ENCODE results near the gene ATXN7.

ATXN7 gene

GRCh38 chr3:64019879-64020278 lies 156.2 kb downstream of the ATXN7 start:
- DNase-seq (ENCODE audit: low read depth in 2 of 2), result no peak

- DNase-seq (ENCODE audit: low read depth in 2 of 2), result no peak
These were observed 158.3 kb downstream of the ATXN7 start for GRCh38 chr3:64021922-64022321.

GRCh38 chr3:64022451-64023186 lies 159.0 kb downstream of the ATXN7 start:
- DNase-seq (ENCODE audit: low read depth in 2 of 2), result no peak

- DNase-seq (ENCODE audit: low read depth in 2 of 2), result peak; percentile 90 to 92
These were observed 159.7 kb downstream of the ATXN7 start, which contains the start of gene PSMD6 for GRCh38 chr3:64023187-64023860. Gene PSMD6, minus strand, starts transcription at chr3:64023494. Its CDS starts 75 bp downstream, at chr3:64023419.

GRCh38 chr3:64023861-64024223 lies 160.2 kb downstream of the ATXN7 start:
- no peak for DNase-seq (ENCODE audit: low read depth in 2 of 2)

GRCh38 chr3:64026346-64026745 lies 162.7 kb downstream of the ATXN7 start:
- DNase-seq (ENCODE audit: low read depth in 2 of 2), result no peak

- no peak for DNase-seq (ENCODE audit: low read depth in 2 of 2)
These were observed 164.0 kb downstream of the ATXN7 start for GRCh38 chr3:64027658-64028057.

- DNase-seq (ENCODE audit: low read depth in 2 of 2), result no peak
These were observed 165.1 kb downstream of the ATXN7 start for GRCh38 chr3:64028754-64029153.

- no peak for DNase-seq (ENCODE audit: low read depth in 2 of 2)
These were observed 165.6 kb downstream of the ATXN7 start for GRCh38 chr3:64029287-64029686.

- peak; percentile 58 to 71 for DNase-seq (ENCODE audit: low read depth in 2 of 2)
These were observed 167.1 kb downstream of the ATXN7 start for GRCh38 chr3:64030741-64031140.

- no peak for DNase-seq (ENCODE audit: low read depth in 2 of 2)
These were observed 168.2 kb downstream of the ATXN7 start for GRCh38 chr3:64031540-64032508.

GRCh38 chr3:64033069-64033468 lies 169.4 kb downstream of the ATXN7 start:
- no peak for DNase-seq (ENCODE audit: low read depth in 2 of 2)

GRCh38 chr3:64037084-64037483 lies 173.4 kb downstream of the ATXN7 start:
- no peak for DNase-seq (ENCODE audit: low read depth in 2 of 2)

GRCh38 chr3:64038253-64038767 lies 174.6 kb downstream of the ATXN7 start:
- no peak for DNase-seq (ENCODE audit: low read depth in 2 of 2)

GRCh38 chr3:64039332-64039731 lies 175.7 kb downstream of the ATXN7 start:
- no peak for DNase-seq (ENCODE audit: low read depth in 2 of 2)

GRCh38 chr3:64039981-64040733 lies 176.5 kb downstream of the ATXN7 start:
- no peak for DNase-seq (ENCODE audit: low read depth in 2 of 2)

GRCh38 chr3:64042952-64043351 lies 179.3 kb downstream of the ATXN7 start:
- DNase-seq (ENCODE audit: low read depth in 2 of 2), result no peak

- DNase-seq (ENCODE audit: low read depth in 2 of 2), result no peak
These were observed 182.9 kb downstream of the ATXN7 start for GRCh38 chr3:64046592-64046991.

GRCh38 chr3:64046996-64047594 lies 183.4 kb downstream of the ATXN7 start:
- no peak for DNase-seq (ENCODE audit: low read depth in 2 of 2)

- no peak for DNase-seq (ENCODE audit: low read depth in 2 of 2)
These were observed 184.1 kb downstream of the ATXN7 start for GRCh38 chr3:64047787-64048186.

- DNase-seq (ENCODE audit: low read depth in 2 of 2), result no peak
These were observed 185.0 kb downstream of the ATXN7 start for GRCh38 chr3:64048631-64049061.

Data from stimulated activated CD4-positive, alpha-beta T cell treated with anti-CD3 and anti-CD28 coated beads, Interleukin-12 subunit alpha, Interleukin-12 subunit beta, amount 100 ng/mL, for 24 hours (primary cell).